Suprapubic skin (tissue), 4 donors: ENCODE measurements around the gene CHID1. TPM values are rescaled to one million over a fixed set of nuclear protein-coding genes. Genes with fewer than 3 reads are reported as not detected.

Experiments
- DNase-seq, 2 donors: peaks; one replicate each; pipeline ENCODE4 v3.0.0-alpha.2; 2019; ENCODE audit warnings: low spot score in 2 of 2
- H3K27ac ChIP-seq: fragments of 200-600 bp; sonication (generic); one replicate; pipeline ENCODE4 v1.5.1; 2019
- H3K27me3 ChIP-seq: fragments of 200-600 bp; sonication (generic); one replicate; pipeline ENCODE4 v1.5.1; 2019
- H3K36me3 ChIP-seq: fragments of 200-600 bp; sonication (generic); one replicate; pipeline ENCODE4 v1.5.1; 2019
- H3K4me1 ChIP-seq: fragments of 200-600 bp; sonication (generic); one replicate; pipeline ENCODE4 v1.5.1; 2019
- H3K4me3 ChIP-seq: fragments of 200-600 bp; sonication (generic); one replicate; pipeline ENCODE4 v1.5.1; 2019; ENCODE audit warnings: mild to moderate bottlenecking
- H3K9me3 ChIP-seq: fragments of 200-600 bp; sonication (generic); one replicate; pipeline ENCODE4 v1.5.1; 2019
- CTCF ChIP-seq, 2 donors: fragments of 200-600 bp in 1 of 2; fragments of 450-650 bp in 1 of 2; sonication (generic) in 1 of 2; IDR thresholded peaks; one replicate each; pipeline ENCODE4 v1.5.1; 2016 to 2019; ENCODE audit warnings: antibody characterized with exemption in 2 of 2, mild to moderate bottlenecking in 1 of 2, moderate library complexity in 1 of 2
- EP300 ChIP-seq: sonication (generic); formaldehyde crosslinking; IDR thresholded peaks from one replicate; pipeline ENCODE4 v1.6.1; 2017; ENCODE audit warnings: antibody characterized with exemption
- POLR2A ChIP-seq, 2 donors: fragments of 450-650 bp; IDR thresholded peaks; one replicate each; pipeline ENCODE4 v1.6.1; 2017; ENCODE audit warnings: antibody characterized with exemption in 2 of 2, mild to moderate bottlenecking in 2 of 2, moderate library complexity in 2 of 2
- POLR2AphosphoS5 ChIP-seq, 3 donors: sonication (generic); formaldehyde crosslinking; IDR thresholded peaks; one replicate each; pipeline ENCODE4 v1.6.1; 2017; ENCODE audit warnings: antibody characterized with exemption in 3 of 3
- WGBS: methylation state at CpG from one replicate; pipeline ENCODE4 v1.1.5; 2018; 5-methylcytosine and 5-hydroxymethylcytosine counted together
- total RNA-seq, 4 donors: library from RNA; depleted of rRNA; stranded (reverse); fragments of >200 nt; gene quantifications; one replicate each; pipeline ENCODE4 v1.1.0, GENCODE V29; 2016

Gene CHID1
- total RNA-seq, 4 donors from 2014 or later, result 46.5 to 111 (median 66.2) TPM

GRCh38 chr11:829176-829846, 81.3 kb downstream of the CHID1 start:
- Histone ChIP-seq H3K27ac (peak overlapping the region; percentile 43), H3K4me3 (peak overlapping the region; percentile 45), H3K27me3 (peaks cover 13% of the 10 kb centered on the region), H3K9me3 (no peaks in the 10 kb centered on the region), H3K36me3 (peaks cover 13% of the 10 kb centered on the region), H3K4me1 (peaks cover 88% of the 10 kb centered on the region)
- TF ChIP-seq POLR2A (IDR thresholded peaks at IDR 0.05), result no peak
- TF ChIP-seq POLR2AphosphoS5 (IDR thresholded peaks at IDR 0.05), result no peak
- TF ChIP-seq EP300, result no peak
- TF ChIP-seq CTCF (IDR thresholded peaks at IDR 0.05), result no peak
- no peak for DNase-seq
- WGBS, result 26% methylated on average over 10 of the region's 40 CpGs

GRCh38 chr11:828506-829175, 82.0 kb downstream of the CHID1 start:
- H3K36me3 ChIP-seq, result peaks cover 19% of the 10 kb centered on the region
- peak overlapping the region; percentile 43 for H3K27ac ChIP-seq
- 100% methylated on average over 6 of the region's 21 CpGs for WGBS
- no peaks in the 10 kb centered on the region for H3K9me3 ChIP-seq
- no peak for DNase-seq
- no peak for TF ChIP-seq POLR2AphosphoS5 (IDR thresholded peaks at IDR 0.05)
- TF ChIP-seq EP300, result no peak
- no peak for TF ChIP-seq POLR2A (IDR thresholded peaks at IDR 0.05)
- no peak for TF ChIP-seq CTCF (IDR thresholded peaks at IDR 0.05)
- peaks cover 82% of the 10 kb centered on the region for H3K4me1 ChIP-seq
- peak overlapping the region; percentile 45 for H3K4me3 ChIP-seq
- peaks cover 13% of the 10 kb centered on the region for H3K27me3 ChIP-seq

- H3K27ac ChIP-seq, result peak within 1 kb of the TSS; percentile 66
Observed at GRCh38 chr11:827897-828192, 82.8 kb downstream of the CHID1 start, which contains the start of gene CRACR2B. Gene CRACR2B, plus strand, starts transcription at chr11:827919. Its CDS starts 689 bp downstream, at chr11:828608.

DNA sequence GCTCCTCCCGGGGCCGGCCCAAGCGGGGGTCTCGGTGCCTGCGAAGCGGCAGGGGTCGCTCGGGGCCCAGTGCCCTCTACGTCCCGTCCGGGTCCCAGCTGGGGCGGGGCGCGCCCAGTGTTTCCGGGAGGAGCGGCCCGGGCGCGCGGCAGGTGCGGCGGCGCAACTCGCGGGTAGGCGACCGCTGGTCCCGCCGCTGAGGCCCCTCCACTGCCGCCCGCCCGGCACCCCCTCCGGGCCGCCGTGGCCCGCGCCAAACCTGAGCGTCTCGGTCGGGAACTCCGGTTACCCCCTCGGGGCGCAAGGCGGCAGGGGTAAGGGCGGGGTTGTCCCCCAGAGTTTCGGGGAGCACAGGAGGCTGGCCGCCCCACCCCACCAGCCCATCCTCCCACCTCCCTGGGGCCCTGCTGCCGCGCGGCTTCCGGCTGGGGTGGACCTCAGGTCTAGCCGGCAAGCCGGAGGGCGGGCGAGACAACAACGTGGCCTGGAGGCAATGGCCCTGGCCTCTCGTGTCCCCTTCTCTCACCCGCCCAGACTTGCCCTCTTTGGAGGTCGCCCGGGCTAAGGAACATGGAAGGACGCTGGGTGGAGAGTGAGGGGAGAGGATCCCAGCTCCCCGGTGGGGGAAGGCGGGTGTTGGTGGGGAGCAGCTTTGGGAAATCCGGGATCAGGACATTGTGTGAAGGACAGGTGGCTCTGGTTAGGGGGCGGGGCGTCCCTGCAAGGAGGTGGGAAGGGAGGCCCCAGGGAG, 83.3 kb downstream of the CHID1 start:
- Histone ChIP-seq H3K4me1 (peaks cover 74% of the 10 kb centered on the region), H3K4me3 (peak overlapping the region; percentile 53), H3K36me3 (peaks cover 30% of the 10 kb centered on the region), H3K9me3 (no peaks in the 10 kb centered on the region), H3K27me3 (peaks cover 13% of the 10 kb centered on the region), H3K27ac (peak overlapping the region; percentile 66)
- no peak for DNase-seq
- WGBS, result 18% methylated on average over 12 of the region's 66 CpGs
- TF ChIP-seq EP300, result no peak
- TF ChIP-seq CTCF (IDR thresholded peaks at IDR 0.05), result no peak
- TF ChIP-seq POLR2A (IDR thresholded peaks at IDR 0.05), result no peak
- TF ChIP-seq POLR2AphosphoS5 (IDR thresholded peaks at IDR 0.05), result no peak

More at GRCh38 chr11:827897-828192, 82.8 kb downstream of the CHID1 start, which contains the start of gene CRACR2B:
- Histone ChIP-seq H3K4me3 (peak within 1 kb of the TSS; percentile 53), H3K27me3 (peaks cover 13% of the 10 kb centered on the region), H3K4me1 (peaks cover 75% of the 10 kb centered on the region), H3K9me3 (no peaks in the 10 kb centered on the region), H3K36me3 (peaks cover 27% of the 10 kb centered on the region)
- no peak for TF ChIP-seq POLR2AphosphoS5 (IDR thresholded peaks at IDR 0.05)
- WGBS, result 39% methylated on average over 2 of the region's 5 CpGs
- no peak for DNase-seq

- WGBS, result 5% methylated on average over 11 of the region's 22 CpGs
- peaks cover 74% of the 10 kb centered on the region for H3K4me1 ChIP-seq
- TF ChIP-seq EP300 (no peak), POLR2AphosphoS5 (IDR thresholded peaks at IDR 0.05) (no peak), CTCF (IDR thresholded peaks at IDR 0.05) (no peak), POLR2A (IDR thresholded peaks at IDR 0.05) (no peak)
- peaks cover 36% of the 10 kb centered on the region for H3K36me3 ChIP-seq
- peaks cover 13% of the 10 kb centered on the region for H3K27me3 ChIP-seq
- peak overlapping the region; percentile 66 for H3K27ac ChIP-seq
- no peak for DNase-seq
- H3K4me3 ChIP-seq, result peak overlapping the region; percentile 53
- H3K9me3 ChIP-seq, result no peaks in the 10 kb centered on the region
Observed at GRCh38 chr11:826836-827145, 83.8 kb downstream of the CHID1 start.
